ENCODE data around the gene RASSF5.

- TF ChIP-seq CTCF (IDR thresholded peaks at IDR 0.05) (no peak), POLR2A (IDR thresholded peaks at IDR 0.05) (no peak)
Observed at GRCh38 chr1:206558794-206559671, 51.7 kb downstream of the RASSF5 start.

Data from Peyer's patch (tissue), 4 donors.